Measurements from ENCODE around the gene NCOA3.

The NCOA3 gene

GRCh38 chr20:47655635-47656034 lies 153.9 kb downstream of the NCOA3 start:
- H3K4me2 ChIP-seq (ENCODE audit: low read length): no peak overlapping the region
- H3K27ac ChIP-seq (ENCODE audit: low read depth, low read length): no peak overlapping the region
- TF ChIP-seq CTCF (IDR thresholded peaks at IDR 0.05; ENCODE audit: low read depth, low read length, poor library complexity, severe bottlenecking): no peak
- no peak for TF ChIP-seq EZH2phosphoT487 (IDR thresholded peaks at IDR 0.05; ENCODE audit: borderline replicate concordance, low read length)
- no peaks in the 10 kb centered on the region for H3K9me2 ChIP-seq (replicated peaks; ENCODE audit: control insufficient read depth, low read length)
- H3F3A ChIP-seq (ENCODE audit: control insufficient read depth, insufficient read depth): peaks cover 82% of the 10 kb centered on the region
- H3K79me2 ChIP-seq (ENCODE audit: control insufficient read depth, low read length): peaks cover 14% of the 10 kb centered on the region
- H3K4me1 ChIP-seq (ENCODE audit: control insufficient read depth, low read length): no peaks in the 10 kb centered on the region
- no peaks in the 10 kb centered on the region for H3K9me3 ChIP-seq (ENCODE audit: control insufficient read depth, insufficient read depth, low read length)
- no peaks in the 10 kb centered on the region for H3K27me3 ChIP-seq (ENCODE audit: control insufficient read depth, low read length)
- peaks cover 93% of the 10 kb centered on the region for H3K36me3 ChIP-seq (ENCODE audit: control insufficient read depth, low read length)
- no peak overlapping the region for H3K4me3 ChIP-seq (ENCODE audit: low read length)
- H4K20me1 ChIP-seq (ENCODE audit: control insufficient read depth, insufficient read depth, low read depth, low read length): peaks cover 17% of the 10 kb centered on the region; the same call in 1 of the 2 replicates

- H3K4me1 ChIP-seq (ENCODE audit: control insufficient read depth, low read length): no peaks in the 10 kb centered on the region
- H3K36me3 ChIP-seq (ENCODE audit: control insufficient read depth, low read length): peaks cover 94% of the 10 kb centered on the region
- H3K27me3 ChIP-seq (ENCODE audit: control insufficient read depth, low read length): no peaks in the 10 kb centered on the region
- H4K20me1 ChIP-seq (ENCODE audit: control insufficient read depth, insufficient read depth, low read depth, low read length): peaks cover 17% of the 10 kb centered on the region; the same call in 1 of the 2 replicates
- H3K9me2 ChIP-seq (replicated peaks; ENCODE audit: control insufficient read depth, low read length): no peaks in the 10 kb centered on the region
- no peak overlapping the region for H3K4me2 ChIP-seq (ENCODE audit: low read length)
- no peak overlapping the region for H3K27ac ChIP-seq (ENCODE audit: low read depth, low read length)
- peaks cover 82% of the 10 kb centered on the region for H3F3A ChIP-seq (ENCODE audit: control insufficient read depth, insufficient read depth)
- no peak overlapping the region for H3K4me3 ChIP-seq (ENCODE audit: low read length)
- no peaks in the 10 kb centered on the region for H3K9me3 ChIP-seq (ENCODE audit: control insufficient read depth, insufficient read depth, low read length)
- no peak for TF ChIP-seq EZH2phosphoT487 (IDR thresholded peaks at IDR 0.05; ENCODE audit: borderline replicate concordance, low read length)
- no peak for TF ChIP-seq CTCF (IDR thresholded peaks at IDR 0.05; ENCODE audit: low read depth, low read length, poor library complexity, severe bottlenecking)
- peaks cover 11% of the 10 kb centered on the region for H3K79me2 ChIP-seq (ENCODE audit: control insufficient read depth, low read length)
These were observed 154.6 kb downstream of the NCOA3 start for GRCh38 chr20:47656318-47656717.

- peaks cover 78% of the 10 kb centered on the region for H3F3A ChIP-seq (ENCODE audit: control insufficient read depth, insufficient read depth)
- no peak overlapping the region for H3K4me2 ChIP-seq (ENCODE audit: low read length)
- H4K20me1 ChIP-seq (ENCODE audit: control insufficient read depth, insufficient read depth, low read depth, low read length): peaks cover 17% of the 10 kb centered on the region
- H3K4me1 ChIP-seq (ENCODE audit: control insufficient read depth, low read length): no peaks in the 10 kb centered on the region
- H3K9me2 ChIP-seq (replicated peaks; ENCODE audit: control insufficient read depth, low read length): no peaks in the 10 kb centered on the region
- TF ChIP-seq CTCF (IDR thresholded peaks at IDR 0.05; ENCODE audit: low read depth, low read length, poor library complexity, severe bottlenecking) (no peak), EZH2phosphoT487 (IDR thresholded peaks at IDR 0.05; ENCODE audit: borderline replicate concordance, low read length) (no peak)
- H3K36me3 ChIP-seq (ENCODE audit: control insufficient read depth, low read length): peaks cover 88% of the 10 kb centered on the region
- no peak overlapping the region for H3K27ac ChIP-seq (ENCODE audit: low read depth, low read length)
- no peaks in the 10 kb centered on the region for H3K27me3 ChIP-seq (ENCODE audit: control insufficient read depth, low read length)
- peaks cover under 1% of the 10 kb centered on the region; the same call in 1 of the 2 replicates for H3K79me2 ChIP-seq (ENCODE audit: control insufficient read depth, low read length)
- no peak overlapping the region for H3K4me3 ChIP-seq (ENCODE audit: low read length)
- H3K9me3 ChIP-seq (ENCODE audit: control insufficient read depth, insufficient read depth, low read length): no peaks in the 10 kb centered on the region
These were observed 158.4 kb downstream of the NCOA3 start for GRCh38 chr20:47659904-47660601.
